Measurements from ENCODE around the gene SEPTIN6.

GRCh38 chrX:119692191-119693039, 553 bp downstream of the SEPTIN6 start:
- TF ChIP-seq POLR2A (IDR thresholded peaks at IDR 0.05; ENCODE audit: low read length) (no peak), CTCF (IDR thresholded peaks at IDR 0.05) (no peak)
